Epithelial cell of esophagus (primary cell): ENCODE data around the gene PLEKHG3.

Experiments used
- DNase-seq: peaks from one replicate; pipeline ENCODE4 v3.0.0; 2010; ENCODE audit warnings: low read depth
- H3K4me3 ChIP-seq: 2 replicates; pipeline ENCODE4 v1.5.1; 2011; ENCODE audit warnings: mild to moderate bottlenecking, low read length, control low read depth
- TF ChIP-seq, protein P1 (sequence below): IDR thresholded peaks from 2 replicates; pipeline ENCODE4 v1.5.1; 2011; ENCODE audit warnings: low read depth, mild to moderate bottlenecking, low read length, control low read depth, inconsistent platforms; ENCODE audit not compliant: insufficient read depth; ENCODE audit errors: missing control alignments

The PLEKHG3 gene

DNA sequence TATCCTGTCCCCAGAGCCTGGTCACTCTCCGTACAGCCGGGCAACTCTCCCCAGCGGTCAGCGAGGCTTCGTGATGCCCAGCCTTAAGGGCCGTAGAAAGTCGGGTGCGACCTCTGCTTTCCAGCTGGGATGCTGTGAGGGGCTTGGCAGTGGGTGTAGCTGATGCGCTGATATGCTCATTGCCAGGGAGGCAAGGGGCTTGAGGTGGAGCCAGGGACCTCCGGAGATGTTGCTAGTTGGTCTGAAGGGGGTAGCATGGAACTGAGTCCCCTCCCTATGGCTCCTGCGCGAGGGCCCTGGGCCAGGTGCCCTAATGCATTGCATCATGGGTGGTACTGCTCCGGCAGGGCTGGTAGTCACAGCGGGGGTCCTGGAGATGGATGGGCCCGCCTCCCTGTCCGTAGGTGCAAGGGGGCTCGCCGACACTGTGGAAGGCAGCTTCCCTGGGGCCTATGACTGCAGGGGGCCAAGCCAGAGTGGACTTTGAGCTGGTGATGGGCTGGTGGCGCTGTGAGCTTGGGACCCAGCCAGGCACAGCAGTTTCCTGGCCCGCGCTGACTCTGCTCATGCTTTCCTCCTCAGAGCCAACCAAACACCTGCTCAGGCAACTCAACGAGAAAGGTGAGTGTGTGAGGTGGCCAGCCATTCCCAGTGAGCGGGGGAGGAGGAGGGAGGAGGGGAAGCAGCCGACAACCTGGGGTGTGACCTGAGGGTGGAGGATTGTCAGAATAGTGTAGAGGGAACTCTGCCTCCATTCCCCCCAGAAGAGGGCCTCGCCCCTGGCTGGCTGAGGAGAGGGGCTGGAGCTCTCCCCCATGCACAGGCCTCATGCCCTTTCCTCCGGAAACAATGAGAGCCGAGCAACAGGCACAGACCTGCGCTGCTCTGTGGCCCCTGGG is 32.3 kb downstream of the PLEKHG3 start:
- TF ChIP-seq, protein P1, sequence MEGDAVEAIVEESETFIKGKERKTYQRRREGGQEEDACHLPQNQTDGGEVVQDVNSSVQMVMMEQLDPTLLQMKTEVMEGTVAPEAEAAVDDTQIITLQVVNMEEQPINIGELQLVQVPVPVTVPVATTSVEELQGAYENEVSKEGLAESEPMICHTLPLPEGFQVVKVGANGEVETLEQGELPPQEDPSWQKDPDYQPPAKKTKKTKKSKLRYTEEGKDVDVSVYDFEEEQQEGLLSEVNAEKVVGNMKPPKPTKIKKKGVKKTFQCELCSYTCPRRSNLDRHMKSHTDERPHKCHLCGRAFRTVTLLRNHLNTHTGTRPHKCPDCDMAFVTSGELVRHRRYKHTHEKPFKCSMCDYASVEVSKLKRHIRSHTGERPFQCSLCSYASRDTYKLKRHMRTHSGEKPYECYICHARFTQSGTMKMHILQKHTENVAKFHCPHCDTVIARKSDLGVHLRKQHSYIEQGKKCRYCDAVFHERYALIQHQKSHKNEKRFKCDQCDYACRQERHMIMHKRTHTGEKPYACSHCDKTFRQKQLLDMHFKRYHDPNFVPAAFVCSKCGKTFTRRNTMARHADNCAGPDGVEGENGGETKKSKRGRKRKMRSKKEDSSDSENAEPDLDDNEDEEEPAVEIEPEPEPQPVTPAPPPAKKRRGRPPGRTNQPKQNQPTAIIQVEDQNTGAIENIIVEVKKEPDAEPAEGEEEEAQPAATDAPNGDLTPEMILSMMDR = peak; percentile 6
- peak; percentile 56 for DNase-seq
- no peak overlapping the region for H3K4me3 ChIP-seq

DNA sequence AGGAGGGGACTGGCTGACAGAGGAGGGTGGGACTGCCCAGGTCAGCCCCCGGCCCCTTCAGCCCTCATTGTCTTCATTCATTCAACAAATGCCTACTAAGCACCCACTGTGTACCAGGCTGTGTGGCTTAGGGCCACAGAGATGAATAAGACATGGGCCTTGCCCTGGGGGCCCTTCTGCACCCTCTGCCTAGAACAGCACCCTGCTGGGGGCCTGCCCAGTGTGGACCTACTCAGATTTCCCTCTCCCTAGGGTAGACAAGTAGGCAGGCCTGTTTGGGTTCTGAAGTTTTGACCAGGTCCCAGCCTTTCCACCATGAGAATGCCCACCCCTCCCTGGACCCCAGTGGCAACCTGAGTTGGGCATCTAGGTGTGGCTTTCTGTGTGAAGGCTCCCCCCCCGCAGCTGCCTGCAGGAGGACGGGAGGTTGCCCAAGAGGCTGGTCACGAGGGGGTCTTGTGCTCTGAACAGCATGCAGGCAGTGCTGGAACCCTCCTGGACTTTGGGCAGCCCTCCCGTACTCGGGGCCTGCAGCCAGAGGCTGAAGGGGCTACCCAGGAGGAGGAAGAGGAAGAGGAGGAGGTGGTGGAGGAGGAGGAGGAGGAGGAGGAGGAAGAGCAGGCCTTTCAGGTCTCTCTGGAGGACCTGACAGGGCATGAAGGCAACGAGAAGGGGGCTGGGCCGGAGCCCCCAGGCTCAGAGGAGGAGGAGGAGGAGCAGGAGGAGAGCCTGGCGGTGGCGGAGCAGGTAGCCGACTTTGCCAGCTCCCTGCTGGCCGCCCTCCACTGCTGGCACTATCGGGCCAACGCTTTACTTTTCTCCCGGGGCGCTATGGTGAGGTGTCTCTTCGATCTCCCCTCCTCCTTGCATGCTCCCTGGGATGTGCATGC is 33.4 kb downstream of the PLEKHG3 start:
- no peak for DNase-seq
- H3K4me3 ChIP-seq = no peak overlapping the region
- TF ChIP-seq, protein P1 = no peak

DNA sequence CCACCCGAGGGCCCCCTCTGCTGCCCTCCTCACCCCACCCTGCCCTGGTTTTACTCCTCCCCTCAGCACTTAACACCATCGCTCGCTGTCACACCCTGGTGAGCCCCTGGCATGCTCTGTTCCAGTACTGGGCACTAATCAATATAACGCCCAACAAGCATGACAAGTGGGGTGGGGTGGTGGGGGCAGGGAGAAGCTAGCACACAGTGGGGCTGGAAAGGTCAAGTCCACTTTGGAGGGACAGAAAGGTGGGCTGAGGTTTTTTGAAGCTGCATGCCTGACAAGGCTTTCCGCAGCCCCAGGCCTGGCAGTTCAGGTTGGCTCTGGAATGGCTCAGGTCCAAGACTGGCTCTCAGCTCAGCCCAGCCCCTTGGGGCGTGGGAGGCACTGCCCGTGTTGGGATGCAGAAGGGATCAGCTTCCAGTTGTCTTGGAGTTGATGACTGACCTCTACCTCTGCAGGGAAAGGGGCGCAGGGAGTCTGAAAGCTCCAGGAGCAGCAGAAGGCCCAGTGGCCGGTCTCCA is 34.1 kb downstream of the PLEKHG3 start:
- TF ChIP-seq, protein P1 = no peak
- DNase-seq = no peak
- H3K4me3 ChIP-seq = no peak overlapping the region

DNA sequence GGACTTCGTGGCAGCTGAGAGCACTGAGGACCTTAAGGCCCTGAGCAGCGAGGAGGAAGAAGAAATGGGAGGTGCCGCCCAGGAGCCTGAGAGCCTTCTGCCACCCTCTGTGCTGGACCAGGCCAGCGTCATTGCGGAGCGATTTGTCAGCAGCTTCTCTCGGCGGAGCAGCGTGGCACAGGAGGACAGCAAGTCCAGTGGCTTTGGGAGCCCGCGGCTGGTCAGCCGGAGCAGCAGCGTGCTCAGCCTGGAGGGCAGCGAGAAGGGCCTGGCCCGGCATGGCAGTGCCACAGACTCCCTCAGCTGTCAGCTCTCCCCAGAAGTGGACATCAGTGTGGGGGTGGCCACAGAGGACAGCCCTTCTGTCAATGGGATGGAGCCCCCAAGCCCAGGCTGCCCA is 37.0 kb downstream of the PLEKHG3 start:
- no peak overlapping the region for H3K4me3 ChIP-seq
- no peak for DNase-seq
- TF ChIP-seq, protein P1 = no peak

DNA sequence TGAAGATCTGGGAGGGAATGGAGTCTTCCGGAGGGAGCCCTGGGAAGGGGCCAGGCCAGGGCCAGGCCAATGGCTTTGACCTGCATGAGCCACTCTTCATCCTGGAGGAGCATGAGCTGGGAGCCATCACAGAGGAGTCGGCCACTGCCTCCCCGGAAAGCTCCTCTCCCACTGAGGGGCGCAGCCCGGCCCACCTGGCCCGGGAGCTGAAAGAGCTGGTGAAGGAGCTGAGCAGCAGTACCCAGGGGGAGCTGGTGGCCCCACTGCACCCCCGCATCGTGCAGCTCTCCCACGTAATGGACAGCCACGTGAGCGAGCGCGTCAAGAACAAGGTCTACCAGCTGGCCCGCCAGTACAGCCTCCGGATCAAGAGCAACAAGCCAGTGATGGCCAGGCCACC is 37.7 kb downstream of the PLEKHG3 start:
- no peak for DNase-seq
- H3K4me3 ChIP-seq = no peak overlapping the region
- TF ChIP-seq, protein P1 = no peak

DNA sequence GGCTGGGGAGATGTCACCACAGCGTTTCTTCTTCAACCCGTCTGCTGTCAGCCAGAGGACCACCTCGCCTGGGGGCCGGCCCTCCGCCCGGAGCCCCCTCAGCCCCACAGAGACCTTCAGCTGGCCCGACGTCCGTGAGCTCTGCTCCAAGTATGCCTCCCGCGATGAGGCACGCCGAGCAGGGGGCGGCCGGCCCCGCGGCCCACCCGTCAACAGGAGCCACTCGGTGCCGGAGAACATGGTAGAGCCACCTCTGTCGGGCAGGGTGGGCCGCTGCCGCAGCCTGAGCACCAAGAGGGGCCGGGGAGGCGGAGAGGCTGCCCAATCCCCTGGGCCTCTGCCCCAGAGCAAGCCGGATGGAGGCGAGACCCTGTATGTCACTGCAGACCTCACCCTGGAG is 38.8 kb downstream of the PLEKHG3 start:
- H3K4me3 ChIP-seq = no peak overlapping the region
- DNase-seq = no peak
- TF ChIP-seq, protein P1 = no peak
